Endothelial cell of umbilical vein (primary cell): ENCODE measurements around the gene CCSAP. TPM values are rescaled to one million over a fixed set of nuclear protein-coding genes. Genes with fewer than 3 reads are reported as not detected.

Experiments used
- BruUV-seq: library from RNA; stranded (reverse); fragments of 400-500 nt; replicated peaks from 2 replicates; lab custom pipeline; 2021; lab: Mats Ljungman, UMichigan
- CTCF ChIA-PET: fragments of 300-600, 350-600 bp; sonication (Branson Sonifier 250); formaldehyde crosslinking; loops from one replicate; lab custom pipeline; 2021; ENCODE audit warnings: antibody characterized with exemption, inconsistent platforms; lab: Charles Lee
- POLR2A ChIA-PET: fragments of 300-600, 350-600 bp; sonication (Branson Sonifier 250); formaldehyde crosslinking; loops from one replicate; lab custom pipeline; 2021; ENCODE audit warnings: antibody characterized with exemption, inconsistent platforms; lab: Charles Lee
- DNase-seq: peaks from one replicate; pipeline ENCODE4 v3.0.0-alpha.2; 2011; ENCODE audit warnings: low read depth, low spot score
- FAIRE-seq: peaks from 2 replicates; lab custom pipeline; 2011; peaks lifted over from hg19 to GRCh38; lab: Jason Lieb, UNC
- H2AFZ ChIP-seq: 2 replicates; pipeline ENCODE4 v1.6.0; 2012; ENCODE audit warnings: low read depth, low read length, control low read depth, inconsistent platforms
- H3K27ac ChIP-seq: 2 replicates; pipeline ENCODE4 v1.5.1; 2011; ENCODE audit warnings: low read depth, mild to moderate bottlenecking, control low read depth, low read length, moderate library complexity; ENCODE audit not compliant: insufficient read depth
- H3K27me3 ChIP-seq, 2 experiments: 2 replicates each; pipeline versions ENCODE4 v1.6.0 to v1.6.1; 2011; ENCODE audit warnings: low read length in 2 of 2, mixed read lengths in 1 of 2; ENCODE audit not compliant: control insufficient read depth in 2 of 2, insufficient read depth in 2 of 2
- H3K36me3 ChIP-seq, 2 experiments: 2 replicates in 1 of 2; 3 replicates in 1 of 2; pipeline ENCODE4 v1.5.1; 2011; ENCODE audit warnings: low read length in 2 of 2, mild to moderate bottlenecking in 1 of 2, moderate library complexity in 1 of 2; ENCODE audit not compliant: control insufficient read depth in 2 of 2, insufficient read depth in 2 of 2; ENCODE audit errors: extremely low read depth in 1 of 2
- H3K4me1 ChIP-seq: 3 replicates; pipeline ENCODE4 v1.5.1; 2011; ENCODE audit warnings: mild to moderate bottlenecking, low read length; ENCODE audit not compliant: control insufficient read depth, insufficient read depth; ENCODE audit errors: extremely low read depth
- H3K4me2 ChIP-seq: 2 replicates; pipeline ENCODE4 v1.6.1; 2011; ENCODE audit warnings: low read length, control low read depth, mixed read lengths; ENCODE audit not compliant: insufficient read depth
- H3K4me3 ChIP-seq, 3 experiments: fragments of 200-600 bp in 1 of 3; sonication (generic), shearing (Covaris generic) in 1 of 3; replicated peaks in 1 of 3; 2 replicates each; pipeline ENCODE4 v1.5.1; 2011 to 2016; ENCODE audit warnings: control low read depth in 3 of 3, low read length in 3 of 3, mild to moderate bottlenecking in 2 of 3, inconsistent platforms in 1 of 3, low read depth in 1 of 3, moderate library complexity in 1 of 3; ENCODE audit not compliant: insufficient read depth in 1 of 3
- H3K79me2 ChIP-seq: 2 replicates; pipeline ENCODE4 v1.6.0; 2012; ENCODE audit warnings: low read length, inconsistent platforms; ENCODE audit not compliant: control insufficient read depth, insufficient read depth
- H3K9ac ChIP-seq: replicated peaks from 2 replicates; pipeline ENCODE3; 2011; ENCODE audit warnings: low read length, control low read depth; ENCODE audit not compliant: insufficient read depth; ENCODE audit errors: extremely low read depth
- H3K9me1 ChIP-seq: replicated peaks from 3 replicates; pipeline ENCODE4 v1.6.0; 2011; ENCODE audit warnings: mild to moderate bottlenecking, low read length; ENCODE audit not compliant: control insufficient read depth, insufficient read depth; ENCODE audit errors: extremely low read depth
- H3K9me3 ChIP-seq: replicated peaks from 2 replicates; pipeline ENCODE4 v1.5.1; 2012; ENCODE audit warnings: low read length, inconsistent platforms; ENCODE audit not compliant: control insufficient read depth, insufficient read depth
- H4K20me1 ChIP-seq: replicated peaks from 2 replicates; pipeline ENCODE3; 2011; ENCODE audit warnings: mild to moderate bottlenecking, low read length; ENCODE audit not compliant: control insufficient read depth, insufficient read depth; ENCODE audit errors: extremely low read depth
- EZH2 ChIP-seq: IDR thresholded peaks from 2 replicates; pipeline ENCODE4 v1.6.1; 2012; ENCODE audit warnings: borderline replicate concordance, low read depth, mild to moderate bottlenecking, moderate library complexity, low read length, inconsistent platforms; ENCODE audit not compliant: severe bottlenecking
- FOS ChIP-seq: IDR thresholded peaks from 2 replicates; pipeline ENCODE4 v1.6.1; 2011; ENCODE audit warnings: mild to moderate bottlenecking, low read length, moderate library complexity, borderline replicate concordance; ENCODE audit not compliant: insufficient read depth
- GATA2 ChIP-seq: IDR thresholded peaks from 2 replicates; pipeline ENCODE4 v1.7.0; 2011; ENCODE audit warnings: low read depth, mild to moderate bottlenecking, moderate library complexity, mixed read lengths, low read length; ENCODE audit not compliant: insufficient read length, insufficient read depth
- JUN ChIP-seq: IDR thresholded peaks from 2 replicates; pipeline ENCODE4 v1.6.1; 2011; ENCODE audit warnings: borderline replicate concordance, low read depth; ENCODE audit not compliant: insufficient read length, insufficient read depth
- MYC ChIP-seq: IDR thresholded peaks from one replicate; pipeline ENCODE4 v1.6.1; 2011; ENCODE audit warnings: mild to moderate bottlenecking, low read depth, low read length
- POLR2A ChIP-seq: IDR thresholded peaks from 2 replicates; pipeline ENCODE4 v1.6.1; 2012; ENCODE audit warnings: low read depth, mild to moderate bottlenecking, control low read depth, low read length
- POLR2AphosphoS5 ChIP-seq: IDR thresholded peaks from 2 replicates; pipeline ENCODE4 v1.6.1; 2012; ENCODE audit warnings: low read depth, mild to moderate bottlenecking, control low read depth, low read length, moderate library complexity; ENCODE audit not compliant: insufficient read depth
- dilution Hi-C: fragments of 300-500 bp; cut with MboI; formaldehyde crosslinking; loops from one replicate; pipeline ENCODE4 v1.15.0; 2019; ENCODE audit warnings: low sequenced_read_pairs; ENCODE audit not compliant: extremely low pct_ligation_motif_present
- intact Hi-C: fragments of 100-400 bp; cut with micrococcal nuclease; formaldehyde crosslinking; loops from one replicate; pipeline ENCODE4 v1.10.0; 2022
- polyA plus RNA-seq, 4 experiments: library from polyadenylated mRNA; depleted of rRNA in 3 of 4; stranded (reverse) in 3 of 4; unstranded in 1 of 4; fragments of >200 nt; gene quantifications; 2 replicates each; pipeline versions ENCODE4 v1.2.1 to v1.2.3, GENCODE V29; 2011 to 2012; ENCODE audit warnings: missing spikeins in 1 of 4
- total RNA-seq: library from RNA; stranded (reverse); gene quantifications from 2 replicates; pipeline ENCODE4 v1.2.3, GENCODE V29; 2021
- TF ChIP-seq, protein P1 (sequence below), 2 donors: IDR thresholded peaks; 1 replicate in 1 of 2; 2 replicates in 1 of 2; pipeline ENCODE4 v1.5.1; 2011; ENCODE audit warnings: low read length in 2 of 2, mild to moderate bottlenecking in 2 of 2, moderate library complexity in 2 of 2, control low read depth in 1 of 2, inconsistent platforms in 1 of 2, low read depth in 1 of 2; ENCODE audit not compliant: insufficient read depth in 1 of 2; ENCODE audit errors: extremely low read depth in 1 of 2
- TF ChIP-seq, protein P2 (sequence below): IDR thresholded peaks from 2 replicates; pipeline ENCODE4 v1.6.1; 2011; ENCODE audit not compliant: insufficient read depth, insufficient read length

Gene CCSAP
- total and polyA plus RNA-seq, 2 donors (not counting 3 experiments of a cell fraction or from before 2014, with no cell fraction given) = 1.3 to 5.7 TPM

DNA sequence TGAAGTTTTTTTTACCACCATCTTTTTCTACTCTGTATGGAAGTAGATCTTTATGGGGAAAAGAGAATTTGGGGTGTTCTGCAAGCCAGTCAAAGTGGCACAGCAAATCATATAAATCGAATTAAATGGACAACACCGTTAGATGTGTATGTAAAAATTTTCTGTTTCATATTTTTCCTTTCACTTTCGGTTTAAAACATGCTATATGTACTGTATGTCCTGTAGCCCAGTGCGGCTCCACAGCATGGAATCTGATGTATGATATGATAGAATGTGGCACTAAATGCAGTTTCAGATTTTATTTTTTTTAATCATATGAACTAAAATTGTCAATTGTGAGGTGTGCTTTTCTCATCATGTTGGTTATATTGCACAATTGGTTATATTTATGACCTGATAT, 39.0 kb downstream of the CCSAP start:
- intact Hi-C loops = no loop called here
- no TSS peak for BruUV-seq
- H3K79me2 ChIP-seq = no peaks in the 10 kb centered on the region
- DNase-seq (no peak), FAIRE-seq (no peak)
- H2AFZ ChIP-seq = no peak overlapping the region
- H3K27ac ChIP-seq = no peak overlapping the region
- no peaks in the 10 kb centered on the region for H4K20me1 ChIP-seq
- TF ChIP-seq FOS = no peak
- TF ChIP-seq, protein P1, sequence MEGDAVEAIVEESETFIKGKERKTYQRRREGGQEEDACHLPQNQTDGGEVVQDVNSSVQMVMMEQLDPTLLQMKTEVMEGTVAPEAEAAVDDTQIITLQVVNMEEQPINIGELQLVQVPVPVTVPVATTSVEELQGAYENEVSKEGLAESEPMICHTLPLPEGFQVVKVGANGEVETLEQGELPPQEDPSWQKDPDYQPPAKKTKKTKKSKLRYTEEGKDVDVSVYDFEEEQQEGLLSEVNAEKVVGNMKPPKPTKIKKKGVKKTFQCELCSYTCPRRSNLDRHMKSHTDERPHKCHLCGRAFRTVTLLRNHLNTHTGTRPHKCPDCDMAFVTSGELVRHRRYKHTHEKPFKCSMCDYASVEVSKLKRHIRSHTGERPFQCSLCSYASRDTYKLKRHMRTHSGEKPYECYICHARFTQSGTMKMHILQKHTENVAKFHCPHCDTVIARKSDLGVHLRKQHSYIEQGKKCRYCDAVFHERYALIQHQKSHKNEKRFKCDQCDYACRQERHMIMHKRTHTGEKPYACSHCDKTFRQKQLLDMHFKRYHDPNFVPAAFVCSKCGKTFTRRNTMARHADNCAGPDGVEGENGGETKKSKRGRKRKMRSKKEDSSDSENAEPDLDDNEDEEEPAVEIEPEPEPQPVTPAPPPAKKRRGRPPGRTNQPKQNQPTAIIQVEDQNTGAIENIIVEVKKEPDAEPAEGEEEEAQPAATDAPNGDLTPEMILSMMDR (IDR thresholded peaks at IDR 0.05; ENCODE audit: extremely low read depth in 1 of 2, insufficient read depth in 1 of 2, low read depth in 1 of 2, low read length in 2 of 2) = no peak
- no peak for TF ChIP-seq MYC
- TF ChIP-seq POLR2AphosphoS5 = no peak
- TF ChIP-seq JUN = no peak
- no peak for TF ChIP-seq EZH2
- no peak for TF ChIP-seq POLR2A
- TF ChIP-seq, protein P2, sequence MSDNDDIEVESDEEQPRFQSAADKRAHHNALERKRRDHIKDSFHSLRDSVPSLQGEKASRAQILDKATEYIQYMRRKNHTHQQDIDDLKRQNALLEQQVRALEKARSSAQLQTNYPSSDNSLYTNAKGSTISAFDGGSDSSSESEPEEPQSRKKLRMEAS = no peak
- TF ChIP-seq GATA2 = no peak
- dilution Hi-C loops = no loop called here
- ChIA-PET POLR2A (no interaction called here), CTCF (no interaction called here)
- peaks cover 10 to 12% of the 10 kb centered on the region in 2 experiments for H3K36me3 ChIP-seq
- H3K4me3 ChIP-seq = no peak overlapping the region
- no peaks in the 10 kb centered on the region for H3K27me3 ChIP-seq
- no peaks in the 10 kb centered on the region for H3K9me3 ChIP-seq
- no peak overlapping the region for H3K9ac ChIP-seq
- H3K4me1 ChIP-seq = no peaks in the 10 kb centered on the region
- no peaks in the 10 kb centered on the region for H3K9me1 ChIP-seq
- no peak overlapping the region for H3K4me2 ChIP-seq
